Stimulated activated CD4-positive, alpha-beta T cell treated with anti-CD3 and anti-CD28 coated beads, Interleukin-4, amount 100 ng/mL, for 24 hours (primary cell): ENCODE data around the gene CFDP1.

ENCODE experiments used
- DNase-seq: peaks from one replicate; pipeline ENCODE4 v3.0.0-alpha.2; 2020

Gene CFDP1

GRCh38 chr16:75248142-75248535 is 185.2 kb downstream of the CFDP1 start:
- DNase-seq: no peak

GRCh38 chr16:75247249-75247648 is 186.1 kb downstream of the CFDP1 start:
- DNase-seq: no peak

- DNase-seq: no peak
These were observed 186.6 kb downstream of the CFDP1 start for GRCh38 chr16:75246504-75247205.

- no peak for DNase-seq
These were observed 188.2 kb downstream of the CFDP1 start for GRCh38 chr16:75244844-75245758.

- DNase-seq: no peak
These were observed 189.0 kb downstream of the CFDP1 start for GRCh38 chr16:75244225-75244809.
